RWPE2 (cell line): ENCODE results near the gene PHYHIPL.

Source experiments
- ATAC-seq: fragments of 200-7000 bp; cut with Tn5 transposase; 3 replicates; pipeline ENCODE4 v1.9.1; 2021; ENCODE audit warnings: low read depth
- DNase-seq: peaks from one replicate; pipeline ENCODE4 v3.0.0-alpha.2; 2020; ENCODE audit warnings: low spot score
- H3K27ac ChIP-seq: fragments of 450-650 bp; 2 replicates; pipeline ENCODE4 v1.5.1; 2017; ENCODE audit warnings: mild to moderate bottlenecking; ENCODE audit not compliant: poor library complexity, severe bottlenecking
- H3K27me3 ChIP-seq: fragments of 250-450 bp; sonication (Bioruptor Pico); 2 replicates; pipeline ENCODE4 v1.5.1; 2021; ENCODE audit warnings: mild to moderate bottlenecking, moderate library complexity; ENCODE audit not compliant: insufficient read depth, poor library complexity, severe bottlenecking
- H3K36me3 ChIP-seq: fragments of 250-450 bp; sonication (Bioruptor Pico); 2 replicates; pipeline ENCODE4 v1.5.1; 2020; ENCODE audit warnings: low read depth, mild to moderate bottlenecking, moderate library complexity
- H3K4me1 ChIP-seq: fragments of 250-450 bp; sonication (Bioruptor Pico); 2 replicates; pipeline ENCODE4 v1.5.1; 2021; ENCODE audit warnings: mild to moderate bottlenecking, moderate library complexity; ENCODE audit not compliant: insufficient read depth, poor library complexity, severe bottlenecking
- H3K4me3 ChIP-seq: fragments of 250-450 bp; sonication (Bioruptor Pico); 2 replicates; pipeline ENCODE4 v1.5.1; 2021; ENCODE audit warnings: mild to moderate bottlenecking, moderate library complexity; ENCODE audit not compliant: severe bottlenecking
- H3K9me3 ChIP-seq: fragments of 250-450 bp; sonication (Bioruptor Pico); 2 replicates; pipeline ENCODE4 v1.5.1; 2021; ENCODE audit warnings: mild to moderate bottlenecking, moderate library complexity; ENCODE audit not compliant: severe bottlenecking
- TF ChIP-seq, protein P1 (sequence below): fragments of 450-650 bp; IDR thresholded peaks from one replicate; pipeline ENCODE4 v1.5.1; 2017; ENCODE audit warnings: mild to moderate bottlenecking, moderate library complexity; ENCODE audit not compliant: poor library complexity, severe bottlenecking

PHYHIPL gene

GRCh38 chr10:59257224-59257623, 80.8 kb downstream of the PHYHIPL start:
- Histone ChIP-seq H3K36me3 (no peaks in the 10 kb centered on the region), H3K9me3 (no peaks in the 10 kb centered on the region), H3K4me1 (no peaks in the 10 kb centered on the region), H3K27ac (no peak overlapping the region), H3K27me3 (no peaks in the 10 kb centered on the region), H3K4me3 (no peak overlapping the region)
- no peak for DNase-seq
- no peak for ATAC-seq
- TF ChIP-seq, protein P1, sequence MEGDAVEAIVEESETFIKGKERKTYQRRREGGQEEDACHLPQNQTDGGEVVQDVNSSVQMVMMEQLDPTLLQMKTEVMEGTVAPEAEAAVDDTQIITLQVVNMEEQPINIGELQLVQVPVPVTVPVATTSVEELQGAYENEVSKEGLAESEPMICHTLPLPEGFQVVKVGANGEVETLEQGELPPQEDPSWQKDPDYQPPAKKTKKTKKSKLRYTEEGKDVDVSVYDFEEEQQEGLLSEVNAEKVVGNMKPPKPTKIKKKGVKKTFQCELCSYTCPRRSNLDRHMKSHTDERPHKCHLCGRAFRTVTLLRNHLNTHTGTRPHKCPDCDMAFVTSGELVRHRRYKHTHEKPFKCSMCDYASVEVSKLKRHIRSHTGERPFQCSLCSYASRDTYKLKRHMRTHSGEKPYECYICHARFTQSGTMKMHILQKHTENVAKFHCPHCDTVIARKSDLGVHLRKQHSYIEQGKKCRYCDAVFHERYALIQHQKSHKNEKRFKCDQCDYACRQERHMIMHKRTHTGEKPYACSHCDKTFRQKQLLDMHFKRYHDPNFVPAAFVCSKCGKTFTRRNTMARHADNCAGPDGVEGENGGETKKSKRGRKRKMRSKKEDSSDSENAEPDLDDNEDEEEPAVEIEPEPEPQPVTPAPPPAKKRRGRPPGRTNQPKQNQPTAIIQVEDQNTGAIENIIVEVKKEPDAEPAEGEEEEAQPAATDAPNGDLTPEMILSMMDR, result no peak

DNA sequence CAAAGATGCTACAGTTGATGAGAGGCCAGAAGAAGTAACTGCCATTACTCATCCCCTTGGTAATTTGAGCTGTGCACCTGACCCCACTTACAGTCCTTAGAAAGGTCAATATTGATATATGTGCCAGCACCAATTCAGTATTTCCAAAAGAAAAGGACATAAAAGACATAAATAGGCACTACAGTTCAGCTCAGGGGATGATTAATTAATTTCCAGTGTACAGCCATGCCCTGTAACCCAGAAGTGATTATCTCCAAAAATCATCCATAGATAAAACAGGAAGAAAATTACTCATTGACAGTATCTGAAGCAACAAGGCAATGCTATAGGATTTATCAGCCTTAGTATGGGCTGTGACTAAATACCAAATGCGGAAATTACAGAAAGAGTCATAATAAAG, 82.4 kb downstream of the PHYHIPL start:
- H3K4me1 ChIP-seq, result no peaks in the 10 kb centered on the region
- no peak overlapping the region for H3K27ac ChIP-seq
- H3K27me3 ChIP-seq, result no peaks in the 10 kb centered on the region
- ATAC-seq (no peak), DNase-seq (no peak)
- H3K4me3 ChIP-seq, result no peak overlapping the region
- H3K9me3 ChIP-seq, result no peaks in the 10 kb centered on the region
- H3K36me3 ChIP-seq, result no peaks in the 10 kb centered on the region
- TF ChIP-seq, protein P1, result no peak

DNA sequence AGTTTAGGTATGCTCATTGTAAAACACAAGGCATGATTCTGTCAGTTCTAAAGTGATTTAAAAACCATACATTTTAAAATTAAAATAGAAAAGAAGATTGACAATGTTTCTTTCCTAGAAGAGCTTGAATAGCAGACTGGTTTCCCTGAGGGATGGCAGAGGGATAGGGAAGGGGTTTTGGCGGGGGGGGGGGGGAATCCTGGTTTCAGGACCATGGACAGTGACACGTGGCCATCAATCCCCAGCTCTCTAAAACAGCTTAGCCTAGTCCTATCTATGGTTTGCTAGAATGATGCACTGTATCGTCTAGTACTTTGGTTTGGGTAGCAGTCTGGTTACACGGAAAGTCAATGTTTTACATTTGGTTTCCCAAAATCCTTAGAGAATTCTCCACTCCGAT, 88.7 kb downstream of the PHYHIPL start:
- DNase-seq (no peak), ATAC-seq (no peak)
- no peaks in the 10 kb centered on the region for H3K4me1 ChIP-seq
- no peaks in the 10 kb centered on the region for H3K9me3 ChIP-seq
- H3K36me3 ChIP-seq, result no peaks in the 10 kb centered on the region
- no peak overlapping the region for H3K27ac ChIP-seq
- H3K4me3 ChIP-seq, result no peak overlapping the region
- TF ChIP-seq, protein P1, result no peak
- no peaks in the 10 kb centered on the region for H3K27me3 ChIP-seq

DNA sequence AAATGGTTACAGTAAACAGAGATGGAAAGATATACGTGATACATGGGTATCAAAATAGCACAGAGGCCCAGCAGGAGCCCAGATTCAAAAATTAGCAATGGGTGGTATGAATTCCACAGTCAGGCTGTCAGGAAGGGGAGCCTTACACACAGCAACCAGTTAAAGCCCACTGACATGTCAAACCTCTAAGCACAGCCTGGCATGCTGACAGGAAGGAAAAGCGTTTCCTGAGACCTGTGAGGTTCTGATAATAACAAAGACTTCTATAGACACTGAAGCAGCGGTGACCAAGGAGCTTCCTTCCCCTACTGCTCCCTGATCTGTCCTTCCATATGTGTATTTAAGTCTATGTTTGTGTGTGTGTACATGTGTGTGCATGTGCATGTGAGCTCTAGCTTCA, 89.9 kb downstream of the PHYHIPL start:
- H3K4me3 ChIP-seq, result no peak overlapping the region
- no peaks in the 10 kb centered on the region for H3K36me3 ChIP-seq
- TF ChIP-seq, protein P1, result no peak
- no peaks in the 10 kb centered on the region for H3K4me1 ChIP-seq
- DNase-seq (no peak), ATAC-seq (no peak)
- no peaks in the 10 kb centered on the region for H3K9me3 ChIP-seq
- H3K27me3 ChIP-seq, result no peaks in the 10 kb centered on the region
- no peak overlapping the region for H3K27ac ChIP-seq

DNA sequence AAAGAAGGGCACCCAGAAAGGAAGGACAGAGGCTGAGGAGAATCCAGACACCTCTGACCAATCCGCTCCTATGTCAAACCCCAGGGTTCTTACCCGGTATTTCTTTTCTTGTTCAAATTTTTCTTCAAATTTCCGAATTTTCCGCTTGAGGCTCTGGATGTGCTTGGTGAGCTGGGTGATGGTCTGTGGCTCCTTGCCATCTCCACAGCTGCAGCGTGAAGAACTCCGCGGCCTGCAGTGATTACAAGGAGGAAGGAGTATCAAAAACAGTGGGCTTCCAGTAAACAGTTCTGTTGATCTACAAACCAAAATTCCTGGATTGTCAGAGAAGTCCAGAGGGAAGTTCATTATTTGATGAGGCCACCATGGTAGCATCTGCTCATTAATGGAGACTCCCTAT, 92.0 kb downstream of the PHYHIPL start:
- H3K27ac ChIP-seq, result no peak overlapping the region
- H3K27me3 ChIP-seq, result peaks cover 3% of the 10 kb centered on the region
- no peaks in the 10 kb centered on the region for H3K4me1 ChIP-seq
- no peak for DNase-seq
- TF ChIP-seq, protein P1, result no peak
- H3K36me3 ChIP-seq, result no peaks in the 10 kb centered on the region
- H3K4me3 ChIP-seq, result no peak overlapping the region
- H3K9me3 ChIP-seq, result no peaks in the 10 kb centered on the region
- no peak for ATAC-seq
